Mesendoderm (in vitro differentiated cells): ENCODE measurements around the gene CCT8.
A peak's percentile ranks its signal among the peaks of the same experiment; 100 is the strongest.

Source experiments
- DNase-seq: peaks from one replicate; pipeline ENCODE4 v3.0.0; 2013
- H2AK5ac ChIP-seq: 2 replicates; pipeline ENCODE4 v1.6.1; 2013; ENCODE audit warnings: low read length, inconsistent platforms
- H2BK120ac ChIP-seq: 2 replicates; pipeline ENCODE4 v1.6.1; 2013; ENCODE audit warnings: low read depth, mild to moderate bottlenecking, low read length, moderate library complexity, mixed read lengths
- H2BK15ac ChIP-seq: replicated peaks from 2 replicates; pipeline ENCODE4 v1.6.1; 2013; ENCODE audit warnings: low read depth, mild to moderate bottlenecking, moderate library complexity
- H2BK5ac ChIP-seq: 2 replicates; pipeline ENCODE4 v1.6.1; 2013; ENCODE audit warnings: low read length, inconsistent platforms
- H3K18ac ChIP-seq: 2 replicates; pipeline ENCODE4 v1.6.1; 2013; ENCODE audit warnings: mild to moderate bottlenecking, low read length, mixed read lengths
- H3K23ac ChIP-seq: one replicate; pipeline ENCODE4 v1.6.1; 2013; ENCODE audit warnings: low read length
- H3K27ac ChIP-seq: 2 replicates; pipeline ENCODE4 v1.5.1; 2013; ENCODE audit warnings: low read depth, mild to moderate bottlenecking, inconsistent platforms, low read length, moderate library complexity
- H3K27me3 ChIP-seq: 2 replicates; pipeline ENCODE4 v1.6.1; 2013; ENCODE audit warnings: low read length, control low read depth, mild to moderate bottlenecking, inconsistent platforms; ENCODE audit not compliant: insufficient read depth, poor library complexity
- H3K36me3 ChIP-seq: 2 replicates; pipeline ENCODE4 v1.6.1; 2013; ENCODE audit warnings: low read length, inconsistent platforms; ENCODE audit not compliant: control insufficient read depth, insufficient read depth
- H3K4ac ChIP-seq: one replicate; pipeline ENCODE4 v1.6.1; 2013; ENCODE audit warnings: low read depth, mild to moderate bottlenecking, low read length, moderate library complexity
- H3K4me1 ChIP-seq: 2 replicates; pipeline ENCODE4 v1.6.1; 2013; ENCODE audit warnings: low read depth, low read length, inconsistent platforms; ENCODE audit not compliant: control insufficient read depth
- H3K4me2 ChIP-seq: 2 replicates; pipeline ENCODE4 v1.6.1; 2013; ENCODE audit warnings: low read length
- H3K4me3 ChIP-seq: 2 replicates; pipeline ENCODE4 v1.5.1; 2013; ENCODE audit warnings: mild to moderate bottlenecking, low read length
- H3K56ac ChIP-seq: one replicate; pipeline ENCODE4 v1.6.1; 2013; ENCODE audit warnings: low read length
- H3K79me1 ChIP-seq: 2 replicates; pipeline ENCODE4 v1.6.1; 2013; ENCODE audit warnings: low read length, inconsistent platforms
- H3K79me2 ChIP-seq: 2 replicates; pipeline ENCODE4 v1.6.1; 2013; ENCODE audit warnings: mild to moderate bottlenecking, low read length; ENCODE audit not compliant: control insufficient read depth, insufficient read depth
- H3K9ac ChIP-seq: 2 replicates; pipeline ENCODE4 v1.6.1; 2013; ENCODE audit warnings: low read length, inconsistent platforms
- H4K5ac ChIP-seq: one replicate; pipeline ENCODE4 v1.6.1; 2013; ENCODE audit warnings: low read length
- H4K8ac ChIP-seq: one replicate; pipeline ENCODE4 v1.6.1; 2013; ENCODE audit warnings: low read depth, mild to moderate bottlenecking, control low read depth, low read length, moderate library complexity
- WGBS: extraction: QIAGEN DNeasy Blood & Tissue Kit; methylation state at CpG from one replicate; pipeline ENCODE4 v1.1.7; 2013; ENCODE audit warnings: low lambda C conversion rate, missing lambda C conversion rate; ENCODE audit not compliant: insufficient coverage; ENCODE audit errors: extremely low coverage; 5-methylcytosine and 5-hydroxymethylcytosine counted together

The CCT8 gene

GRCh38 chr21:29008367-29008766 is 65.1 kb downstream of the CCT8 start:
- H3K23ac ChIP-seq = no peak overlapping the region
- no peak overlapping the region for H2BK15ac ChIP-seq
- no peak overlapping the region for H4K5ac ChIP-seq
- H3K9ac ChIP-seq = no peak overlapping the region
- H3K79me1 ChIP-seq = no peaks in the 10 kb centered on the region
- WGBS = no CpG with 5 or more reads among the region's 3 CpGs
- no peak overlapping the region for H2BK120ac ChIP-seq
- no peak overlapping the region for H3K4ac ChIP-seq
- H3K4me3 ChIP-seq = no peak overlapping the region
- H3K56ac ChIP-seq = no peak overlapping the region
- no peaks in the 10 kb centered on the region for H3K79me2 ChIP-seq
- H3K36me3 ChIP-seq = no peaks in the 10 kb centered on the region
- no peak overlapping the region for H3K18ac ChIP-seq
- no peak overlapping the region for H3K27ac ChIP-seq
- no peak overlapping the region for H2BK5ac ChIP-seq
- H3K4me2 ChIP-seq = no peak overlapping the region
- H3K27me3 ChIP-seq = no peaks in the 10 kb centered on the region
- H4K8ac ChIP-seq = no peak overlapping the region
- no peak overlapping the region for H2AK5ac ChIP-seq
- H3K4me1 ChIP-seq = no peaks in the 10 kb centered on the region
- DNase-seq = no peak

- H3K36me3 ChIP-seq = no peaks in the 10 kb centered on the region
- H2BK120ac ChIP-seq = no peak overlapping the region
- no peak overlapping the region for H3K9ac ChIP-seq
- no peaks in the 10 kb centered on the region for H3K79me1 ChIP-seq
- H3K27ac ChIP-seq = no peak overlapping the region
- no peak overlapping the region for H3K18ac ChIP-seq
- no peak overlapping the region for H3K4me2 ChIP-seq
- no peak overlapping the region for H2AK5ac ChIP-seq
- H2BK15ac ChIP-seq = no peak overlapping the region
- WGBS = no CpG with 5 or more reads among the region's 3 CpGs
- DNase-seq = peak; percentile 52
- H4K5ac ChIP-seq = no peak overlapping the region
- no peak overlapping the region for H3K56ac ChIP-seq
- no peaks in the 10 kb centered on the region for H3K4me1 ChIP-seq
- no peak overlapping the region for H2BK5ac ChIP-seq
- H3K79me2 ChIP-seq = no peaks in the 10 kb centered on the region
- H3K23ac ChIP-seq = no peak overlapping the region
- H3K27me3 ChIP-seq = no peaks in the 10 kb centered on the region
- H3K4ac ChIP-seq = no peak overlapping the region
- no peak overlapping the region for H4K8ac ChIP-seq
- no peak overlapping the region for H3K4me3 ChIP-seq
These were observed 65.6 kb downstream of the CCT8 start for GRCh38 chr21:29007810-29008209.

GRCh38 chr21:29007135-29007534 is 66.3 kb downstream of the CCT8 start:
- no peak overlapping the region for H3K9ac ChIP-seq
- H4K5ac ChIP-seq = no peak overlapping the region
- no peak overlapping the region for H2AK5ac ChIP-seq
- H3K18ac ChIP-seq = no peak overlapping the region
- no peaks in the 10 kb centered on the region for H3K4me1 ChIP-seq
- H3K27ac ChIP-seq = no peak overlapping the region
- no peak overlapping the region for H2BK120ac ChIP-seq
- no peak overlapping the region for H2BK15ac ChIP-seq
- no peak overlapping the region for H3K56ac ChIP-seq
- no peak overlapping the region for H3K23ac ChIP-seq
- H3K4me2 ChIP-seq = no peak overlapping the region
- no peak overlapping the region for H3K4ac ChIP-seq
- no peak overlapping the region for H4K8ac ChIP-seq
- no peak overlapping the region for H2BK5ac ChIP-seq
- WGBS = no CpG with 5 or more reads among the region's 3 CpGs
- H3K79me2 ChIP-seq = no peaks in the 10 kb centered on the region
- no peaks in the 10 kb centered on the region for H3K36me3 ChIP-seq
- no peaks in the 10 kb centered on the region for H3K27me3 ChIP-seq
- no peak overlapping the region for H3K4me3 ChIP-seq
- DNase-seq = no peak
- no peaks in the 10 kb centered on the region for H3K79me1 ChIP-seq
